ENCODE measurements around the gene ABR.

GRCh38 chr17:1197781-1198490 lies 18.2 kb upstream of the ABR start:
- TF ChIP-seq CTCF (conservative IDR thresholded peaks at IDR 0.05; ENCODE audit: low read depth, low read length) (no peak), EZH2 (IDR thresholded peaks at IDR 0.05; ENCODE audit: low read length, unreplicated experiment) (no peak), EZH2phosphoT487 (IDR thresholded peaks at IDR 0.05; ENCODE audit: borderline replicate concordance, low read length) (no peak)
